ENCODE data around the gene HAUS7.

- no peak for TF ChIP-seq POLR2A (IDR thresholded peaks at IDR 0.05)
- TF ChIP-seq, protein P1, sequence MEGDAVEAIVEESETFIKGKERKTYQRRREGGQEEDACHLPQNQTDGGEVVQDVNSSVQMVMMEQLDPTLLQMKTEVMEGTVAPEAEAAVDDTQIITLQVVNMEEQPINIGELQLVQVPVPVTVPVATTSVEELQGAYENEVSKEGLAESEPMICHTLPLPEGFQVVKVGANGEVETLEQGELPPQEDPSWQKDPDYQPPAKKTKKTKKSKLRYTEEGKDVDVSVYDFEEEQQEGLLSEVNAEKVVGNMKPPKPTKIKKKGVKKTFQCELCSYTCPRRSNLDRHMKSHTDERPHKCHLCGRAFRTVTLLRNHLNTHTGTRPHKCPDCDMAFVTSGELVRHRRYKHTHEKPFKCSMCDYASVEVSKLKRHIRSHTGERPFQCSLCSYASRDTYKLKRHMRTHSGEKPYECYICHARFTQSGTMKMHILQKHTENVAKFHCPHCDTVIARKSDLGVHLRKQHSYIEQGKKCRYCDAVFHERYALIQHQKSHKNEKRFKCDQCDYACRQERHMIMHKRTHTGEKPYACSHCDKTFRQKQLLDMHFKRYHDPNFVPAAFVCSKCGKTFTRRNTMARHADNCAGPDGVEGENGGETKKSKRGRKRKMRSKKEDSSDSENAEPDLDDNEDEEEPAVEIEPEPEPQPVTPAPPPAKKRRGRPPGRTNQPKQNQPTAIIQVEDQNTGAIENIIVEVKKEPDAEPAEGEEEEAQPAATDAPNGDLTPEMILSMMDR (IDR thresholded peaks at IDR 0.05): no peak
Observed at GRCh38 chrX:153411255-153411987, 59.0 kb downstream of the HAUS7 start, which contains the start of gene ZFP92.

All from uterus (tissue), 2 donors.